ENCODE results near the gene TRAPPC14. TPM values are rescaled to one million over a fixed set of nuclear protein-coding genes. Genes with fewer than 3 reads are reported as not detected.
"Not testable (repeated sequence)": the region's sequence is repeated elsewhere in the genome, so short reads cannot be mapped to it uniquely, and the experiment has no call there.

TRAPPC14 gene, protein sequence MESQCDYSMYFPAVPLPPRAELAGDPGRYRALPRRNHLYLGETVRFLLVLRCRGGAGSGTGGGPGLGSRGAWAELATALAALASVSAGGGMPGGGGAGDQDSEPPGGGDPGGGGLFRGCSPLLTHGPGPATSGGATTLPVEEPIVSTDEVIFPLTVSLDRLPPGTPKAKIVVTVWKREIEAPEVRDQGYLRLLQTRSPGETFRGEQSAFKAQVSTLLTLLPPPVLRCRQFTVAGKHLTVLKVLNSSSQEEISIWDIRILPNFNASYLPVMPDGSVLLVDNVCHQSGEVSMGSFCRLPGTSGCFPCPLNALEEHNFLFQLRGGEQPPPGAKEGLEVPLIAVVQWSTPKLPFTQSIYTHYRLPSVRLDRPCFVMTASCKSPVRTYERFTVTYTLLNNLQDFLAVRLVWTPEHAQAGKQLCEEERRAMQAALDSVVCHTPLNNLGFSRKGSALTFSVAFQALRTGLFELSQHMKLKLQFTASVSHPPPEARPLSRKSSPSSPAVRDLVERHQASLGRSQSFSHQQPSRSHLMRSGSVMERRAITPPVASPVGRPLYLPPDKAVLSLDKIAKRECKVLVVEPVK
- polyA plus RNA-seq: 10 to 100 TPM; 18.5 to 27.2 TPM

DNA sequence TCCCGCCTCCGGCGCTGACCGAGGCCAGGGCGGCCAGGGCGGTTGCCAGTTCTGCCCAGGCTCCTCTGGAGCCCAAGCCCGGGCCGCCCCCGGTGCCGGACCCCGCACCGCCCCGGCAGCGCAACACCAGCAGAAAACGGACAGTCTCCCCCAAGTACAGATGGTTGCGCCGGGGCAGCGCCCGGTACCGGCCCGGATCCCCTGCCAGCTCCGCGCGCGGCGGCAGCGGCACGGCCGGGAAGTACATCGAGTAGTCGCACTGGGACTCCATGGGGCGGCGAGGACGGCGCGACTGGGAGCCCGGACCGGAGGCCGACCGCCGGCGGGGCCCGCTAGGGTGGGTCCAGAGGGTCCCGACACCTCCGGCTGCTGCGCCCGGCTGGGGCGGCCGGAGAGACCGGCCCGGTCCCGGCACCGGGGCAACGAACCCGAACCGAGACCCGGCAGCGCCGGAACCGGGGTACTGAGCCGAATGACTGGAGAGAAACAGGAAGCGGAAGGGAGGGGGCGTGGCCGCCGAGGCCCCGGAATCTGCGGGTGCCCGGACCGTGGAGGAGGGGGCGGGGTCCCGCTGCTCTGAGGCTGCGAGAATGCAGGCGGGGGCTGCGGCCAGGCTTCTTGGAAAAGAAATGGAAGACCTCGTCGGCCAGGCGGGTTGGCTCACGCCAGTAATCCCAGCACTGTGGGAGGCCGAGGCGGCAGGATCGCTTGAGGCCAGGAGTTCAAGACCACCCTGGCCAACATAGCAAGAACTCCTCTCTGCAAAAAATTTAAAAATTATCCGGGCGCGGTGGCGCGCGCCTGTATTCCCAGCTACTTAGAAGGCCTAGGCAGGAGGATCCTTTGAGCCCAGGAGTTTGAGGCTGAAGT is at the start of gene TRAPPC14:
TSS of gene TRAPPC14 (minus strand) at position 495 of the 870 bp plus-strand sequence. CDS start at position 271, 224 bp downstream.
- Histone ChIP-seq H3K27me3 (ENCODE audit: control insufficient read depth in 1 of 2, insufficient read depth in 2 of 2, low read length in 2 of 2) (no peaks in the 10 kb centered on the region), H3K4me3 (ENCODE audit: low read depth in 1 of 2, low read length in 2 of 2) (peak within 1 kb of the TSS; percentile 80 to 82), H3K4me1 (ENCODE audit: control insufficient read depth in 2 of 2, insufficient read depth in 2 of 2, low read length in 1 of 2) (peaks cover 4 to 12% of the 10 kb centered on the region in 2 donors), H3K27ac (ENCODE audit: low read depth in 2 of 2, low read length in 1 of 2) (peak within 1 kb of the TSS; percentile 67 to 75), H3K36me3 (ENCODE audit: control insufficient read depth in 2 of 2, insufficient read depth in 2 of 2, low read length in 1 of 2) (peaks cover 13 to 28% of the 10 kb centered on the region in 2 donors), H3K9me3 (ENCODE audit: control insufficient read depth in 2 of 2, insufficient read depth in 1 of 2, low read depth in 1 of 2, low read length in 1 of 2) (no peaks in the 10 kb centered on the region)
- WGBS, 2 donors: 0 to 1% methylated on average over 81 to 87 of the region's 87 CpGs

DNA sequence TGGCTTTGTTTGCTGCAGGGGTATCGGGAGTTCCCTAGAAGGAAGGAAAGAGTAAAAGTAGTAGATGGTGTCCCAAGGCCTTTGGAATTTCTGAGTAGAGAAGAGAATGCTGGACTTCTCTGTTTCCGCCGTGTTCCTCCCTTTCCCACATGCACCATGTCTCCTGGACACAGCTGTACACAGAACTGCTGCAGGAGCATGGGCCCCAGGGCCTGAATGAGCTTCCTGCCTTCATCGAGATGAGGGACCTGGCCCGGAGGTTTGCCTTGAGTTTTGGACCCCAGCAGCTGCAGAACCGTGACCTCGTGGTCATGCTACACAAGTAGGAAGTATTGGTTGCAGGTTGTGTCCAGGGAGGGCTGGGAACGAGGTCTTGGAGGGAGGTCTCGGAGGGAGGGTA is 45.9 kb upstream of the TRAPPC14 start:
- Histone ChIP-seq H3K9me3 (ENCODE audit: control insufficient read depth in 2 of 2, insufficient read depth in 1 of 2, low read depth in 1 of 2, low read length in 1 of 2) (no peaks in the 10 kb centered on the region), H3K4me3 (ENCODE audit: low read depth in 1 of 2, low read length in 2 of 2) (no peak overlapping the region), H3K27me3 (ENCODE audit: control insufficient read depth in 1 of 2, insufficient read depth in 2 of 2, low read length in 2 of 2) (no peaks in the 10 kb centered on the region), H3K4me1 (ENCODE audit: control insufficient read depth in 2 of 2, insufficient read depth in 2 of 2, low read length in 1 of 2) (no peaks in the 10 kb centered on the region), H3K36me3 (ENCODE audit: control insufficient read depth in 2 of 2, insufficient read depth in 2 of 2, low read length in 1 of 2) (no peaks in the 10 kb centered on the region), H3K27ac (ENCODE audit: low read depth in 2 of 2, low read length in 1 of 2) (no peak overlapping the region)
- WGBS, 2 donors: 85 to 86% methylated on average over 9 of the region's 9 CpGs

DNA sequence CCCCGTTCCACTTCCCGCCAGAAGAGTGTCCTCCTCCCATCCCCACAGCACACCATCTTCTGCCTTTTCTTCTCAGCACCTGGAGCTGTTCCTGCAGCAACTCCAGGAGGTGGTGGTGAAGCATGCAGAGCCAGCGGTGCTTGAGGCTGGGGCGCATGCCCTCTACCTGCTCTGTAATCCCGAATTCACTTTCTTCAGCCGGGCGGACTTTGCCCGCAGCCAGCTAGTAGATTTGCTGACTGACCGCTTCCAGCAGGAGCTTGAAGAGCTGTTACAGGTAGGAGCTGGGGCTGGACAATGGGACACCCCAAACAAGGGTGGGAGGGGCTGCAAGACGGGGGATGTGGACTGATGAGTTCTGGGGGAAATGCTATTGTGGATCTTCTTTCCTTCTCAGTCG is 42.2 kb upstream of the TRAPPC14 start:
- Histone ChIP-seq H3K4me1 (ENCODE audit: control insufficient read depth in 2 of 2, insufficient read depth in 2 of 2, low read length in 1 of 2) (no peaks in the 10 kb centered on the region), H3K27ac (ENCODE audit: low read depth in 2 of 2, low read length in 1 of 2) (no peak overlapping the region), H3K9me3 (ENCODE audit: control insufficient read depth in 2 of 2, insufficient read depth in 1 of 2, low read depth in 1 of 2, low read length in 1 of 2) (no peaks in the 10 kb centered on the region), H3K36me3 (ENCODE audit: control insufficient read depth in 2 of 2, insufficient read depth in 2 of 2, low read length in 1 of 2) (no peaks in the 10 kb centered on the region), H3K4me3 (ENCODE audit: low read depth in 1 of 2, low read length in 2 of 2) (no peak overlapping the region), H3K27me3 (ENCODE audit: control insufficient read depth in 1 of 2, insufficient read depth in 2 of 2, low read length in 2 of 2) (no peaks in the 10 kb centered on the region)
- 69 to 79% methylated on average over 11 of the region's 11 CpGs for WGBS, 2 donors

DNA sequence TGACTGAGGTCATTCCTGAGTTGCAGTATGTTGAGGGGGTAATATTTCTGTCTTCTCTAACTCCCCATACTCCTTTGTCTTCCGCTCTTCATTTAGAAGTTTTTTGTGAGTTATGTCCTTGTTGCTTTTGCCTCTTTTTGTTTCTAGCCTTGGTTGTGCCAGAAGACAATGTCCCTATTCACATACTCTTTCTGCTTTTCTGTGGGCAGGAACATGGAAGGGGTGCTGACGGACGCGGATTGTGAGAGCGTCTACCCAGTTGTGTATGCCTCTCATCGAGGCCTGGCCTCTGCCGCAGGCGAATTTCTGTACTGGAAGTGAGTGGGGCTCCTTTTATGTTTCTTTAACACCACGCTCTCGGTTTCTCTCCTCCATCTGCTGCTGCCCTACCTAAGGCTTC is 39.7 kb upstream of the TRAPPC14 start:
- Histone ChIP-seq H3K36me3 (ENCODE audit: control insufficient read depth in 2 of 2, insufficient read depth in 2 of 2, low read length in 1 of 2) (no peaks in the 10 kb centered on the region), H3K4me1 (ENCODE audit: control insufficient read depth in 2 of 2, insufficient read depth in 2 of 2, low read length in 1 of 2) (no peaks in the 10 kb centered on the region), H3K27ac (ENCODE audit: low read depth in 2 of 2, low read length in 1 of 2) (no peak overlapping the region), H3K4me3 (ENCODE audit: low read depth in 1 of 2, low read length in 2 of 2) (no peak overlapping the region), H3K27me3 (ENCODE audit: control insufficient read depth in 1 of 2, insufficient read depth in 2 of 2, low read length in 2 of 2) (no peaks in the 10 kb centered on the region), H3K9me3 (ENCODE audit: control insufficient read depth in 2 of 2, insufficient read depth in 1 of 2, low read depth in 1 of 2, low read length in 1 of 2) (no peaks in the 10 kb centered on the region)
- 92 to 94% methylated on average over 10 of the region's 10 CpGs for WGBS, 2 donors

DNA sequence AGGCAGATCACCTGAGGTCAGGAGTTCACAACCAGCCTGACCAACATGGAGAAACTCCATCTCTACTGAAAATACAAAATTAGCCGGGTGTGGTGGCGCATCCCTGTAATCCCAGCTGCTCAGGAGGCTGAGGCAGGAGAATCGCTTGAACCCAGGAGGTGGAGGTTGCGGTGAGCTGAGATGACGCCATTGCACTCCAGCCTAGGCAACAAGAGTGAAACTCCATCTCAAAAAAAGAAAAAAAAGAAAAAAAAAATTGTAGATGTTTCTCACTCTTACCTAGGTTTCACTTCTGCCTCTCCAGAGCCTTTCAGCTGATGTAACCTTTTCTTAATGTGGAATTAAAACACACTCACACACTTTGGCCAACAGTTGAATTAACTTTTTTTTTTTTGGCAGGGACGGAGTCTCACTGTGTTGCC is 37.4 kb upstream of the TRAPPC14 start:
- H3K27ac ChIP-seq (ENCODE audit: low read depth in 2 of 2, low read length in 1 of 2); H3K9me3 ChIP-seq (ENCODE audit: control insufficient read depth in 2 of 2, insufficient read depth in 1 of 2, low read depth in 1 of 2, low read length in 1 of 2); H3K4me1 ChIP-seq (ENCODE audit: control insufficient read depth in 2 of 2, insufficient read depth in 2 of 2, low read length in 1 of 2); H3K27me3 ChIP-seq (ENCODE audit: control insufficient read depth in 1 of 2, insufficient read depth in 2 of 2, low read length in 2 of 2); H3K36me3 ChIP-seq (ENCODE audit: control insufficient read depth in 2 of 2, insufficient read depth in 2 of 2, low read length in 1 of 2); H3K4me3 ChIP-seq (ENCODE audit: low read depth in 1 of 2, low read length in 2 of 2): not testable (repeated sequence)
- WGBS, 2 donors: 89 to 94% methylated on average over 6 of the region's 6 CpGs

DNA sequence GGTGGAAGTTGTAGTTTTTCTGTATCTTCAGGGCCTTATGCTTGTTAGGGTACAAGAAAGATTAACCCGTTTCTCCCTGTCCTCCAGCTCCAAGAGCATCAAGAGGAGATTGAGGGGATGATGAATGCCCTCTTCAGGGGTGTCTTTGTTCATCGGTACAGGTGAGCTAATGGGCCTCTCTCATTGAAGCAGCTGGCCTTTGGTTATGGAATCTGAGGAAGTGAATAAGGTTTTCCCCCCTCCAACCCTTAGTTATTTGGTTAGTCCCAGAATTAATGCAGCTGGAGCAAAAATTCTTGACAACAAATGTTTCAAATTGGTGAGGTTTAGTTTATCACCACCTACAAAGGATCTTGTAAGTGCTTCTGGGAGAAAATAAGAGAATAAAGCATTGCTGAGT is 36.7 kb upstream of the TRAPPC14 start:
- Histone ChIP-seq H3K36me3 (ENCODE audit: control insufficient read depth in 2 of 2, insufficient read depth in 2 of 2, low read length in 1 of 2) (no peaks in the 10 kb centered on the region), H3K27ac (ENCODE audit: low read depth in 2 of 2, low read length in 1 of 2) (no peak overlapping the region), H3K4me1 (ENCODE audit: control insufficient read depth in 2 of 2, insufficient read depth in 2 of 2, low read length in 1 of 2) (no peaks in the 10 kb centered on the region), H3K4me3 (ENCODE audit: low read depth in 1 of 2, low read length in 2 of 2) (no peak overlapping the region), H3K9me3 (ENCODE audit: control insufficient read depth in 2 of 2, insufficient read depth in 1 of 2, low read depth in 1 of 2, low read length in 1 of 2) (no peaks in the 10 kb centered on the region), H3K27me3 (ENCODE audit: control insufficient read depth in 1 of 2, insufficient read depth in 2 of 2, low read length in 2 of 2) (no peaks in the 10 kb centered on the region)
- WGBS, 2 donors: 68 to 78% methylated on average over 2 of the region's 2 CpGs

DNA sequence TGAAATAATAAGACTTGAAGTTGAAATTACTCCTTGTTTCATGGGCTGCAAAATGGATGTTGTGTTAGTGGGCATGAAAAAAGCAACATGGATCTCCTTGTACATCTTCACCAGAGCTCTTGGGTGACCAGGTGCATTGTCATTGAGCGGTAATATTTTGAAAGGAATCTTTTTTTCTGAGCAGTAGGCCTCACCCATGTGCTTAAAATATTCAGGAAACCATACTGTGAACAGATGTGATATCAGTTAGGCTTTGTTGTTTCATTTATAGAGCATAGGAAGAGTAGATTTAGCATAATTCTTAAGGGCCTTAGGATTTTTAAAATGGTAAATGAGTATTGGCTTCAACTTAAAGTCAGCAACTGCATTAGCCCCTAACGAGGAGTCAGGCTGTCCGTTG is 34.4 kb upstream of the TRAPPC14 start:
- WGBS, 2 donors: 84 to 94% methylated on average over 3 of the region's 3 CpGs
- Histone ChIP-seq H3K4me1 (ENCODE audit: control insufficient read depth in 2 of 2, insufficient read depth in 2 of 2, low read length in 1 of 2) (no peaks in the 10 kb centered on the region), H3K27ac (ENCODE audit: low read depth in 2 of 2, low read length in 1 of 2) (no peak overlapping the region), H3K9me3 (ENCODE audit: control insufficient read depth in 2 of 2, insufficient read depth in 1 of 2, low read depth in 1 of 2, low read length in 1 of 2) (no peaks in the 10 kb centered on the region), H3K27me3 (ENCODE audit: control insufficient read depth in 1 of 2, insufficient read depth in 2 of 2, low read length in 2 of 2) (no peaks in the 10 kb centered on the region), H3K36me3 (ENCODE audit: control insufficient read depth in 2 of 2, insufficient read depth in 2 of 2, low read length in 1 of 2) (no peaks in the 10 kb centered on the region), H3K4me3 (ENCODE audit: low read depth in 1 of 2, low read length in 2 of 2) (no peak overlapping the region)

DNA sequence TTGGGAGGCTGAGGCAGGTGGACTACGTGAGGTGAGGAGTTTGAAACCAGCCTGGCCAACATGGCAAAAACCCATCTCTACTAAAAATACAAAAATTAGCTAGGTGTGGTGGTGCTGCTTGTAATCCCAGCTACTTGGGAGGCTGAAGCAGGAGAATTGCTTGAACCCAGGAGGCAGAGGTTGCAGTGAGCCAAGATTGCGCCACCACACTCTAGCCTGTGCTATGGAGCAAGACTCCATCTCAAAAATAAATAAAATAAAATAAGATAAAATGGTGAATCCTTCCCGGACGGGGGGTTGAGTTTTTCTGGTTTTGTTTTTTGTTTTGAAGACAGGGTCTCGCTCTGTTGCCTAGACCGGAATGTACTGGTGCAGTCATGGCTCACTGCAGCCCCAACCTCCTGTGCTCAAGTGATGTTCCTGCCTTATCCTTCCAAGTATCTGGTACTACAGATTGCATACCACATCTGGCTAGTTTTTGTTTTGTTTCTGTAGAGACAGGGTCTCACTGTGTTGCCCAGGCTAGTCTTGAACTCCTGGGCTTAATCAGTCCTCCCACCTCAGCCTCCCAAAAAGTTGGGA is 33.8 kb upstream of the TRAPPC14 start:
- not testable (repeated sequence) for H3K4me3 ChIP-seq (ENCODE audit: low read depth in 1 of 2, low read length in 2 of 2); H3K9me3 ChIP-seq (ENCODE audit: control insufficient read depth in 2 of 2, insufficient read depth in 1 of 2, low read depth in 1 of 2, low read length in 1 of 2); H3K36me3 ChIP-seq (ENCODE audit: control insufficient read depth in 2 of 2, insufficient read depth in 2 of 2, low read length in 1 of 2); H3K4me1 ChIP-seq (ENCODE audit: control insufficient read depth in 2 of 2, insufficient read depth in 2 of 2, low read length in 1 of 2); H3K27ac ChIP-seq (ENCODE audit: low read depth in 2 of 2, low read length in 1 of 2); H3K27me3 ChIP-seq (ENCODE audit: control insufficient read depth in 1 of 2, insufficient read depth in 2 of 2, low read length in 2 of 2)
- WGBS, 2 donors: 91 to 93% methylated on average over 6 of the region's 6 CpGs

DNA sequence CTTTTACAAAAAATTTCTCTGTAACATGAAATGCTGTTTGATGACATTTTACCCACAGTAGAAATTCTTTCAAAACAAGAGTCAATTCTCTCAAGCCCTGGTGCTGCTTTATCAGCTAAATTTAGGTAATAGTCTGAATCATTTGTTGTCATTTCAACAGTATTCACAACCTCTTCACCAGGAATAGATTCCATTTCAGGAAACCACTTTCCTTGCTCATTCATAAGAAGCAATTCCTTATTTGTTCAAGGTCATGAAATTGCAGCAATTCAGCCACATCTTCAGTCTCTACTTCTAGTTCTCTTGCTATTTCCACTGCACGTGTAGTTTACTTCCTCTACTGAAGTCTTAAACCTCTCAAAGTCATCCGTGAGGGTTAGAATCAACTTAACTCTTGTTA is 33.3 kb upstream of the TRAPPC14 start:
- 68% methylated on average over 2 of the region's 2 CpGs for WGBS, 2 donors
- no peaks in the 10 kb centered on the region for H3K4me1 ChIP-seq (ENCODE audit: control insufficient read depth in 2 of 2, insufficient read depth in 2 of 2, low read length in 1 of 2)
- H3K4me3 ChIP-seq (ENCODE audit: low read depth in 1 of 2, low read length in 2 of 2): no peak overlapping the region
- no peak overlapping the region for H3K27ac ChIP-seq (ENCODE audit: low read depth in 2 of 2, low read length in 1 of 2)
- H3K9me3 ChIP-seq (ENCODE audit: control insufficient read depth in 2 of 2, insufficient read depth in 1 of 2, low read depth in 1 of 2, low read length in 1 of 2): no peaks in the 10 kb centered on the region
- H3K27me3 ChIP-seq (ENCODE audit: control insufficient read depth in 1 of 2, insufficient read depth in 2 of 2, low read length in 2 of 2): no peaks in the 10 kb centered on the region
- H3K36me3 ChIP-seq (ENCODE audit: control insufficient read depth in 2 of 2, insufficient read depth in 2 of 2, low read length in 1 of 2): no peaks in the 10 kb centered on the region

All from esophagus (tissue), 2 donors.